HG02571 (cell line): ENCODE measurements around the gene ARNT2.

Experiments
- ATAC-seq: cut with Tn5 transposase; IDR thresholded peaks from one replicate; pipeline ENCODE4 v1.9.1; 2021; ENCODE audit warnings: mild to moderate bottlenecking, moderate library complexity; ENCODE audit not compliant: unreplicated experiment

Gene ARNT2

GRCh38 chr15:80405970-80406369, 1.8 kb downstream of the ARNT2 start:
- no peak for ATAC-seq

GRCh38 chr15:80411788-80412288, 7.7 kb downstream of the ARNT2 start:
- ATAC-seq = no peak

- ATAC-seq = no peak
Measured at GRCh38 chr15:80414546-80415357, 10.6 kb downstream of the ARNT2 start.

- ATAC-seq = no peak
Measured at GRCh38 chr15:80415358-80415670, 11.1 kb downstream of the ARNT2 start.

- no peak for ATAC-seq
Measured at GRCh38 chr15:80416702-80417101, 12.5 kb downstream of the ARNT2 start.

GRCh38 chr15:80418892-80419537, 14.8 kb downstream of the ARNT2 start:
- no peak for ATAC-seq

GRCh38 chr15:80419546-80419945, 15.4 kb downstream of the ARNT2 start:
- no peak for ATAC-seq

GRCh38 chr15:80420658-80421057, 16.5 kb downstream of the ARNT2 start:
- ATAC-seq = no peak

GRCh38 chr15:80423215-80423614, 19.0 kb downstream of the ARNT2 start:
- ATAC-seq = no peak

- ATAC-seq = no peak
Measured at GRCh38 chr15:80424381-80424780, 20.2 kb downstream of the ARNT2 start.

- no peak for ATAC-seq
Measured at GRCh38 chr15:80426316-80426715, 22.1 kb downstream of the ARNT2 start.

- no peak for ATAC-seq
Measured at GRCh38 chr15:80429964-80430363, 25.8 kb downstream of the ARNT2 start.

GRCh38 chr15:80431635-80432344, 27.6 kb downstream of the ARNT2 start:
- no peak for ATAC-seq

- no peak for ATAC-seq
Measured at GRCh38 chr15:80432345-80432702, 28.1 kb downstream of the ARNT2 start.

- ATAC-seq = no peak
Measured at GRCh38 chr15:80433836-80434235, 29.7 kb downstream of the ARNT2 start.

GRCh38 chr15:80434926-80435720, 30.9 kb downstream of the ARNT2 start:
- ATAC-seq = no peak

GRCh38 chr15:80436511-80437307, 32.5 kb downstream of the ARNT2 start:
- no peak for ATAC-seq

GRCh38 chr15:80437334-80437891, 33.2 kb downstream of the ARNT2 start:
- ATAC-seq = no peak

- ATAC-seq = no peak
Measured at GRCh38 chr15:80439140-80439539, 35.0 kb downstream of the ARNT2 start.

- no peak for ATAC-seq
Measured at GRCh38 chr15:80440024-80440423, 35.8 kb downstream of the ARNT2 start.
